Measurements from ENCODE around the gene HIPK2.

HIPK2 gene

DNA sequence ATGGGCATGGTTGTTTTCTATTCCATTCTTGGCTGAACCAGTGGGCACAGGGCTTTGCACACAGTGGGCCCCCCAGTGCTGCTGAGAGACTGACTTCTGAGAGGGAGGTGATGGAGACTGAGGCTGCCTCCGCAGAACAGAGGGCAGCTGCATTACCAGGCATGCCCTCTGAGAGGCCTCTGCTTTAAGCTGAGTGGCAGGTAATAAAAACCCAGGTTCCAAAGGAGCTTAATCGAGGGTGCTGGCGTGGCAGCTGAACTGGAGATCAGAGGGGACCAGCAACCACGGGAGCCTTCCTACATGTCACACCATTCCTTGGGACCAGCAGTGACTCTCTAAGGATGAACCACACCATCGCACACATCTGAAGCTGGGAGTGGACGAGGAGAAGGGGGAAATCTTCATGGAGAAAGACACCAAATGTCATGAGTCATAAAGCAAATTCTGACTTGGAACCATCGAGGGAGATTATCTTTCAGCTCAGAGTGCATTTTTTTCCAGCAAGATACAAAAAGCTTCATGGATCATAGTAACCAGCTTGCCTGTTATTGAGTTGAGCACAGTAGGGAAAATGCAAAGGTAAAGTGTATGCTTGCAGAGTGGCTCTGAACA, 24.6 kb downstream of the HIPK2 start:
- DNase-seq (ENCODE audit: low read depth in 3 of 3, low spot score in 1 of 3): no peak

DNA sequence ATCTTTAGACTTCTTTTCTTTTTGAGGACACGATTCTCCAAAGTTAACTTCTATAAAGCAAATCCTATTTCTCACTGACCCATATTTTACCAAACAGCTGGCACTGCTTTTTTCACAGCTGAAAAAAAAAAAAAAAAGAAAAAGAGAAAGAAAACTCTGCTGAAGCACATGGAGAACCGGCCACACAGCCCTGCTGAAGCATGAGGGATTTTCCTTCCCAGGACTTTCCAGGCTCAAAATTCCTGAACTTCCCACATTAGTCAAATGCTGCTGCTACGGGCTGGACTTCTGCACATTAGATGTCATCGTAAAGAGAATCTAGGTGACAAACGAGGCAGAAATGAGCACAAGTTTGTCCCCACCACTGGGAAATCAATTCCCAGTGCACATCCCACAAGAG, 25.2 kb downstream of the HIPK2 start:
- no peak for DNase-seq (ENCODE audit: low read depth in 3 of 3, low spot score in 1 of 3)

DNA sequence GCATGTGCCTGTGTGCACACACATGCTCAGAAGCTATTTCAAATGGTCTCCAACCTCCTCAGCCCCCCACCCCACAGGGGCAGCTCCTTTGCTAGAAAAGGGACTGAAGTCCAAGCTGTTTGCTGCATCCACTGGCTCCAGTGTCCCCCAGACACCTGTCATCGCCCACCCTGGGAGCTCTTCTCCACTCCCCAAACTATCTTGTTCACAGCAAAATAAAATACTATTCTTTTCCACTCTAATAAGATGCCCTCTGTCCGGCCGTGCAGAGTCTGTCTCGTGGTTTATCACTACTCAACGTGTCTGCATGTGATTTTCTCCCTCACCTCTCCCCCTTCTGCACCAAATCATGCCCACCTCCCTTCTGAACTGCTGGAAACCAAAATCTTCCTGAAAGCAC, 25.6 kb downstream of the HIPK2 start:
- DNase-seq (ENCODE audit: low read depth in 3 of 3, low spot score in 1 of 3): no peak

GRCh38 chr7:139750459-139751095, 27.2 kb downstream of the HIPK2 start:
- no peak for DNase-seq (ENCODE audit: low read depth in 3 of 3, low spot score in 1 of 3)

DNA sequence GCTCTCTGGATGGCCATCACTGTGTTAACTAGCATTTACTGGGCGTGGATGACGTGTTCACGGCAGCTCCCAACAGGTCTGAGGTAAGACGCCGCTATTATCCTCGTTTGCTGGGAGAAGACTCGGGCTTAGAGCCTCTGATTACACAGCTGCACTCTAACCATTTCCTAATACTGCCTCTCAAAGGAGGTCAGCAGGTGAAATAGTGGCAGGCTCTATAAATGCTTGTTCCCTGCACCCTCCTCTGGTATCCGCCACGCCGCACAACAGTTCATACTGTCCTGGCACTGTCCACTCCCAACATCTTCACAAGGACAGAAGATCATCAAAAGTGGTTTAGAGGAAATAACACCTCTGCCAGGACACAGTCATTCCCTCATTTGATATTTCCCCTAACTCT, 28.3 kb downstream of the HIPK2 start:
- no peak for DNase-seq (ENCODE audit: low read depth in 3 of 3, low spot score in 1 of 3)

GRCh38 chr7:139748941-139749340, 28.9 kb downstream of the HIPK2 start:
- no peak for DNase-seq (ENCODE audit: low read depth in 3 of 3, low spot score in 1 of 3)

- DNase-seq (ENCODE audit: low read depth in 3 of 3, low spot score in 1 of 3): no peak
Measured at GRCh38 chr7:139748373-139748765, 29.4 kb downstream of the HIPK2 start.

DNA sequence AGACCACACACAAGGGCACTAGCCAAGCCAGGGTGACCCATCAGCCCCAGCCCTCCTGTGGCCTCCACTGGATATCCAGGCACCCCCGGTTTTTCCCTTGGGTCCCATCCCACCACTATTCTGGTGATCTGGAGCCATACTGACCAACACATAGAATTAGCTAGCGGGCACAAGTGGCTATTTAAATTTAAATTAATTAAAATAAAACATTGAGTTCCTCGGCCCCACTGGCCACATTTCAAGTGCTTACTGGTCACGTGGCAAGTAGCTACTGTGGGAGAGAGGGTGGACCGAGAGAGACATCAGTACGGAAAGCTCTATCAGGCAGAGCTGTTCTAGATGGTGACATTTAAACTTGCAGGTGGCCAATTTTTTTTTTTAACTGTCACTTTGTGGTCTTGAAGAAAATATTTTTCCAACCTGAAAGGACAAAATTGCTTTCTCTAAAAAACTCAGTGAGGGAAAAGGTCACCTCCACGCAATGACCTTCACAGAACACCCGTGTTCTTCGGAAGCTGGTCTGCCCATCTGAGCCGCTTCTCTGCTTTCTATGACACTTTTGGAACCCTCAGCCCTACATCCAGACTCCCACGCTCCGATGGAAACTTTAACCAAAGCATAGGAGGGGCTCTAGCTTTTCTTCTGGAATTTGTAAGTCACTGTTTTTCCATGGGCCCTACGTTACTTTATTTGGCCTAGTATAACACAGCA, 30.0 kb downstream of the HIPK2 start:
- DNase-seq (ENCODE audit: low read depth in 3 of 3, low spot score in 1 of 3): no peak

DNA sequence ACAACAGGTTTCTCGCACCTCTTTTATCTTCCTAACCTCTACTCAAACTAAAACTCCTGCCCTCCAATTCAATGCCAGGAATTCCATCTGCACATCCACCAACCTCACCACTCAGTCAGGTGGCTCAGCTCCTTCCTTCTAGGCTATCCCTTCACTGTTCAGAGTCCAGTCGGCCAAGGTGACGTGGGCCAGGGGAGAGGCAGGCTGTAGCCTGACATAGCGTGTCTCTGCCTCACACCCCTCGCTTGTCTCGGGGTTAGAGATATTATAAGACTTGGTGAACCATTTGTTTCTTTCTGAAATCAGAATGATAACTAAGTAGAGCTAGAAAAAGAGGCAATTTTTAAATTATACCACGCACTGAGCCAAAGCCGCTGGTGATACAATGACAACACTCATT, 31.1 kb downstream of the HIPK2 start:
- no peak for DNase-seq (ENCODE audit: low read depth in 3 of 3, low spot score in 1 of 3)

GRCh38 chr7:139745678-139746143, 32.1 kb downstream of the HIPK2 start:
- DNase-seq (ENCODE audit: low read depth in 3 of 3, low spot score in 1 of 3): no peak

- no peak for DNase-seq (ENCODE audit: low read depth in 3 of 3, low spot score in 1 of 3)
Measured at GRCh38 chr7:139744768-139745677, 32.8 kb downstream of the HIPK2 start.

GRCh38 chr7:139743967-139744767, 33.6 kb downstream of the HIPK2 start:
- DNase-seq (ENCODE audit: low read depth in 3 of 3, low spot score in 1 of 3): no peak

DNA sequence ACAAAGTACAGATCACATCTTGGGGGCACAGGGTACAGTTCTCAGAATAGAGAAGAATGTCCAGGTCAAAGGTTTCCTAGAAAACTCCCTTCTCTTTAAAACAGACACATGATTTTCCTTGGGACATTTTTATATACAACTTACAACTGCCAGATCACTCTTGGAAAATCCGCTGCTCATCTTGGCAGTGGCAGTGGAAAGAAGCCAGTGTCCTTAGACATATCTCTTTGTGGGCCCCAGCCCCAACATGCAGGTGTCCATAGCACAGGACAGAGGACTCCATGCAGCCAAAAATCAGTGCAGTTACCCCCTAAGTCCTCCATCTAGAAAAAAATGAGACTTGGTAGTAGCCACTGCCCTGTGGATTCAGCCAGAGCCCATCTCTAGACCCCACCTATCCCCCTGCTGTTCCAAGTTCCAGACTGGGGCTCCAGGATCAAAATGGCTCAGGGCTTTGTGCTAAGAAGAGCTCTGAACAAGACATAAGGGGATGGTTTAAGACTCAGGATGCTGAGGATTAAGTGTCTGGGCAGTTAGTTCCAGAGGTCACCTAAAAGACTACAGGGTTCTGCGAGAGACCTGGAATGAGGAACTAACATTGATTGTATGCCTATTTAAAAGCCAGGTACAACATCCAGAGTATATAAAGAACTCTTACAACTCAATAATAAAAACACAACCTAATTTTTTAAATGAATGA, 34.4 kb downstream of the HIPK2 start:
- no peak for DNase-seq (ENCODE audit: low read depth in 3 of 3, low spot score in 1 of 3)

DNA sequence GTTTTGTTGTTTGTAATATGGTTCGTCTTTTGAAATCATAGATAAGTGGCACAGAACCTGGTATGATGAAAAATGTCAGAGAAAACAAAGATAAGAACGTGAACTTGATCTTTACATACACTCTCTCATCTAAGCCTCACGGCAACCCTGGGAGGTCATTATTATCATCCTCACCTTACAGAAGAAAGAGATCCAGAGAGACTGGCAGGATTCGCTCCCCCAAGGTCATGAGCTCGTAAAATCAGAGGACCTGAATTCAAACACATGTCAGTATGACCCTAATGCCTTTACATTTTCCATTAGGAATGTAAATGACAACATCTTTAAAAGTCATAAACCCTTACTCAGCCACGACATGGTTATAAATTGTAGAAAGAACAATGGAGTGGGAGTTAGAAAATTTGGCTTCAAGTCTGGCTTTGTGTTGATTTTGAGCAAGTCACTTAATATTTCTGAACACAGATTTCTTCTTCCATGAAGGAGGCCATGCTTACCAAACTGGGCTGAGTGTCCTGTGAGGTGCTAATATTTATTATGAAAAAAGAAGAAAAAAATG, 35.9 kb downstream of the HIPK2 start:
- DNase-seq (ENCODE audit: low read depth in 3 of 3, low spot score in 1 of 3): no peak

GRCh38 chr7:139741239-139741638, 36.6 kb downstream of the HIPK2 start:
- no peak for DNase-seq (ENCODE audit: low read depth in 3 of 3, low spot score in 1 of 3)

- no peak for DNase-seq (ENCODE audit: low read depth in 3 of 3, low spot score in 1 of 3)
Measured at GRCh38 chr7:139739863-139740597, 37.8 kb downstream of the HIPK2 start.

DNA sequence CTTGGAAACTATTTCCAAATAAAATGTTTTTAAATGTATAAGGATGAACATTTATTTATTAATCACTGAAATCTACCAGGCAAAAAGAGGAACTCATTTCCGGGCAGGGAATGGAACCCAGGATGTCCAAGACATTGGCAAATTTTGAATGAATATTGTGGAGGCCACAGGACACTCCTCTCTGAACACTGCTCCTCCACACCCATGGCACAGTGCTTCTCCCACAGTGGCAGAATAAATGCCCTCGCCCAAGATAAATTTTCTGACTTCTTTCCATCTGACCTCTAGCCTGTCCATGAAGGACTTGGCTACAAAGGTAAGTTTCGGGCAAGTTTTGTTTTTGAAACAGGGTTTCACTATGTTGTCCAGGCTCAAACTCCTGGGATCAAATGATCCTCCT, 39.0 kb downstream of the HIPK2 start:
- no peak for DNase-seq (ENCODE audit: low read depth in 3 of 3, low spot score in 1 of 3)

DNA sequence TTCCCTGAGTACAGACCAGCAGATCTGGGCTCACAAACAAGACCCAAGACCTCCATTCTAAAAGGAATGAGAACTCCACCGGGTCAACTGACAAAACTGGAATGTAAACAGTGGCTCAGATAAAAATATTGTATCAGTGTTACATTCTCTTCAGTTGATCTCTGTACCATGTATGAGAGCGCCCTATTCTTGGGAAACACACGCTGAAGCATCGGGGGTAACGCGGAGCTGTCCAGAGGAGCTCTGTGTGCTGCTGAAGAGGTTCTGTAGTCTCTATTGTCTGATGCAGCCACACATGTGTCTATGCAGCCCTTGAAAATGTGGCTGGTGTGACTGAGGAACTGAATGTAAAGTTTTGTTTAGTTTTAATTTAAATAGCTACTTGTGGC, 39.7 kb downstream of the HIPK2 start:
- no peak for DNase-seq (ENCODE audit: low read depth in 3 of 3, low spot score in 1 of 3)
